Measurements from ENCODE around the gene SETD1A. TPM values are rescaled to one million over a fixed set of nuclear protein-coding genes. Genes with fewer than 3 reads are reported as not detected.

SETD1A gene
- total and polyA plus RNA-seq, 9 of the 15 experiments (the other 6 are each of a cell fraction or from before 2014, with no cell fraction given) = 0.08 to 36.0 (median 4.2) TPM

DNA sequence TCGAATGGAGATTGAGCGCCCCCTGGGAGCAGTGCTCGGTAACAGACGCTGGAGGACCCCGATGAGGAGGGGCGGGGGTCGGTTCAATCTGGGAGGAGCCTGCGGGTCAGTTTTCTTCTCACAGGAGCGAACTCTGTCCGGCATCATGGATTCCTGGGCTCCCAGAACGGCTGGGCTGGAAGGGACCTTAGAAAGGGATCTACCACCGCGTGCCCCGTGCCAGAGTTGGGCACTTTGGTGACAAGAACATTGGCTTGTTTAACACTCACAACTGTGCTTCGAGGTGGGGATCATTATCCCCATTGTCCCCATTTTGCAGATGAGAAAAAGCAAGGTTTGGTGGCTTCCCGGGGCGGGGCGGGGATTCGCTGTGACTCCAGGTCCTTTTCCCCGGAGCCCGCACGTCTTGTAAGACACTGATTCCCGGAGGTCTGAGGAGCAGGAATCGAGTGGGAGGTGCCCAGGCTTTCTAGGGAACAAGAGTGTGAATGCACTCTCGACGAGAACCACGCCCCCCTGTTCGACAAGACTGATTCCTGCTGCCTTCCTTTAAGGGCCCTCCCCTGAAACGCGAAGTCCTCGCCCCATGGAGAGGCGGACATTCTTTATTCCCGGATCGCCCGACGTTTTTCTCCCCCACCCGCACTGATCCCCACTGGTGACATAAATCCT is 35.7 kb upstream of the SETD1A start (continued):
- TF ChIP-seq JUND (IDR thresholded peaks at IDR 0.05; ENCODE audit: borderline replicate concordance, low read depth, low read length) (no peak), JUND (tag; IDR thresholded peaks at IDR 0.05; ENCODE audit: borderline replicate concordance, low read depth, low read length) (peak; percentile 25; the same call in 1 of the 3 replicates), POLR2AphosphoS2 (IDR thresholded peaks at IDR 0.05; ENCODE audit: low read length) (no peak), NCOR1 (IDR thresholded peaks at IDR 0.05) (no peak), SMAD1 (IDR thresholded peaks at IDR 0.05; ENCODE audit: low read depth, low read length, partially characterized antibody) (no peak), POLR3A (IDR thresholded peaks at IDR 0.05; ENCODE audit: borderline replicate concordance, extremely low read depth, insufficient read depth, insufficient read length) (no peak), ILF3 (IDR thresholded peaks at IDR 0.05; ENCODE audit: borderline replicate concordance) (no peak), ARID2 (IDR thresholded peaks at IDR 0.05) (0 out of 2 replicates have a peak, but pooled peaks have one; percentile 42), TOE1 (IDR thresholded peaks at IDR 0.05; ENCODE audit: borderline replicate concordance) (no peak), TOE1 (CRISPR knock-in tag; IDR thresholded peaks at IDR 0.05; ENCODE audit: borderline replicate concordance, low read depth) (no peak), ZNF121 (CRISPR knock-in tag; conservative IDR thresholded peaks at IDR 0.05) (no peak), RFX5 (IDR thresholded peaks at IDR 0.05; ENCODE audit: low read depth, low read length) (no peak), PHF8 (IDR thresholded peaks at IDR 0.05; ENCODE audit: borderline replicate concordance, low read length) (peak; percentile 46; the same call in 1 of the 2 replicates), BMI1 (IDR thresholded peaks at IDR 0.05; ENCODE audit: low read length) (no peak), KLF13 (tag; IDR thresholded peaks at IDR 0.05; ENCODE audit: borderline replicate concordance, low read depth) (peak; percentile 73), ASH1L (IDR thresholded peaks at IDR 0.05; ENCODE audit: borderline replicate concordance, low read depth, partially characterized antibody) (no peak), NR1H2 (CRISPR knock-in tag; IDR thresholded peaks at IDR 0.05) (no peak), ZBTB7A (IDR thresholded peaks at IDR 0.05; ENCODE audit: borderline replicate concordance, control insufficient read depth, low read depth, low read length) (peak; percentile 99), THRAP3 (IDR thresholded peaks at IDR 0.05; ENCODE audit: borderline replicate concordance) (no peak), ARID1B (IDR thresholded peaks at IDR 0.05) (no peak; the same call in 1 of the 2 replicates), KLF1 (tag; IDR thresholded peaks at IDR 0.05) (no peak)
- TF ChIP-seq, protein P1, sequence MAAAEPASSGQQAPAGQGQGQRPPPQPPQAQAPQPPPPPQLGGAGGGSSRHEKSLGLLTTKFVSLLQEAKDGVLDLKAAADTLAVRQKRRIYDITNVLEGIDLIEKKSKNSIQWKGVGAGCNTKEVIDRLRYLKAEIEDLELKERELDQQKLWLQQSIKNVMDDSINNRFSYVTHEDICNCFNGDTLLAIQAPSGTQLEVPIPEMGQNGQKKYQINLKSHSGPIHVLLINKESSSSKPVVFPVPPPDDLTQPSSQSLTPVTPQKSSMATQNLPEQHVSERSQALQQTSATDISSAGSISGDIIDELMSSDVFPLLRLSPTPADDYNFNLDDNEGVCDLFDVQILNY (CRISPR knock-in tag; IDR thresholded peaks at IDR 0.05) = no peak
- TF ChIP-seq, protein P2, sequence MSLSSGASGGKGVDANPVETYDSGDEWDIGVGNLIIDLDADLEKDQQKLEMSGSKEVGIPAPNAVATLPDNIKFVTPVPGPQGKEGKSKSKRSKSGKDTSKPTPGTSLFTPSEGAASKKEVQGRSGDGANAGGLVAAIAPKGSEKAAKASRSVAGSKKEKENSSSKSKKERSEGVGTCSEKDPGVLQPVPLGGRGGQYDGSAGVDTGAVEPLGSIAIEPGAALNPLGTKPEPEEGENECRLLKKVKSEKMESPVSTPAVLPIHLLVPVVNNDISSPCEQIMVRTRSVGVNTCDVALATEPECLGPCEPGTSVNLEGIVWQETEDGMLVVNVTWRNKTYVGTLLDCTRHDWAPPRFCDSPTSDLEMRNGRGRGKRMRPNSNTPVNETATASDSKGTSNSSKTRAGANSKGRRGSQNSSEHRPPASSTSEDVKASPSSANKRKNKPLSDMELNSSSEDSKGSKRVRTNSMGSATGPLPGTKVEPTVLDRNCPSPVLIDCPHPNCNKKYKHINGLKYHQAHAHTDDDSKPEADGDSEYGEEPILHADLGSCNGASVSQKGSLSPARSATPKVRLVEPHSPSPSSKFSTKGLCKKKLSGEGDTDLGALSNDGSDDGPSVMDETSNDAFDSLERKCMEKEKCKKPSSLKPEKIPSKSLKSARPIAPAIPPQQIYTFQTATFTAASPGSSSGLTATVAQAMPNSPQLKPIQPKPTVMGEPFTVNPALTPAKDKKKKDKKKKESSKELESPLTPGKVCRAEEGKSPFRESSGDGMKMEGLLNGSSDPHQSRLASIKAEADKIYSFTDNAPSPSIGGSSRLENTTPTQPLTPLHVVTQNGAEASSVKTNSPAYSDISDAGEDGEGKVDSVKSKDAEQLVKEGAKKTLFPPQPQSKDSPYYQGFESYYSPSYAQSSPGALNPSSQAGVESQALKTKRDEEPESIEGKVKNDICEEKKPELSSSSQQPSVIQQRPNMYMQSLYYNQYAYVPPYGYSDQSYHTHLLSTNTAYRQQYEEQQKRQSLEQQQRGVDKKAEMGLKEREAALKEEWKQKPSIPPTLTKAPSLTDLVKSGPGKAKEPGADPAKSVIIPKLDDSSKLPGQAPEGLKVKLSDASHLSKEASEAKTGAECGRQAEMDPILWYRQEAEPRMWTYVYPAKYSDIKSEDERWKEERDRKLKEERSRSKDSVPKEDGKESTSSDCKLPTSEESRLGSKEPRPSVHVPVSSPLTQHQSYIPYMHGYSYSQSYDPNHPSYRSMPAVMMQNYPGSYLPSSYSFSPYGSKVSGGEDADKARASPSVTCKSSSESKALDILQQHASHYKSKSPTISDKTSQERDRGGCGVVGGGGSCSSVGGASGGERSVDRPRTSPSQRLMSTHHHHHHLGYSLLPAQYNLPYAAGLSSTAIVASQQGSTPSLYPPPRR (CRISPR knock-in tag; IDR thresholded peaks at IDR 0.05; ENCODE audit: borderline replicate concordance) = 0 out of 2 replicates have a peak, but pooled peaks have one; percentile 40
